PC-3 (cell line): ENCODE results near the gene LIF. TPM values are rescaled to one million over a fixed set of nuclear protein-coding genes. Genes with fewer than 3 reads are reported as not detected.
"Not testable (repeated sequence)": the region's sequence is repeated elsewhere in the genome, so short reads cannot be mapped to it uniquely, and the experiment has no call there.

Experiments
- ATAC-seq: fragments of 200-7000 bp; cut with Tn5 transposase; 2 replicates; pipeline ENCODE4 v1.9.1; 2020; ENCODE audit warnings: mild to moderate bottlenecking, moderate library complexity
- BruUV-seq: library from RNA; stranded (reverse); fragments of 400-500 nt; replicated peaks from 2 replicates; lab custom pipeline; 2021; lab: Mats Ljungman, UMichigan
- CTCF ChIA-PET: fragments of 300-600 bp; sonication (Branson Sonifier 250); formaldehyde crosslinking; loops from one replicate; lab custom pipeline; 2022; ENCODE audit warnings: antibody characterized with exemption; lab: Charles Lee
- POLR2A ChIA-PET: fragments of 300-600 bp; sonication (Branson Sonifier 250); formaldehyde crosslinking; loops from one replicate; lab custom pipeline; 2022; ENCODE audit warnings: antibody characterized with exemption; ENCODE audit not compliant: unreplicated experiment; lab: Charles Lee
- DNase-seq: peaks from one replicate; pipeline ENCODE4 v3.0.0-alpha.2; 2015
- H2AFZ ChIP-seq: fragments of 300-600 bp; sonication (generic); 2 replicates; pipeline ENCODE4 v1.6.0; 2016; ENCODE audit warnings: antibody characterized with exemption, low read length
- H3F3A ChIP-seq: fragments of 300-600 bp; sonication (generic); one replicate; pipeline ENCODE4 v1.6.0; 2017; ENCODE audit warnings: antibody characterized with exemption, low read length, control low read depth, mild to moderate bottlenecking; ENCODE audit not compliant: unreplicated experiment
- H3K27ac ChIP-seq: fragments of 300-600 bp; sonication (generic); 2 replicates; pipeline ENCODE4 v1.5.1; 2016; ENCODE audit warnings: mild to moderate bottlenecking, low read length
- H3K27me3 ChIP-seq: fragments of 300-600 bp; sonication (generic); 2 replicates; pipeline ENCODE4 v1.6.1; 2016; ENCODE audit warnings: low read length, mixed read lengths
- H3K36me3 ChIP-seq: fragments of 300-600 bp; sonication (generic); 2 replicates; pipeline ENCODE4 v1.6.1; 2016; ENCODE audit warnings: low read depth, mixed run types, low read length, mixed read lengths
- H3K4me1 ChIP-seq: fragments of 300-600 bp; sonication (generic); 2 replicates; pipeline ENCODE4 v1.5.1; 2016; ENCODE audit warnings: low read length; ENCODE audit not compliant: insufficient read depth
- H3K4me2 ChIP-seq: fragments of 300-600 bp; sonication (generic); 2 replicates; pipeline ENCODE4 v1.6.0; 2016; ENCODE audit warnings: low read length
- H3K4me3 ChIP-seq: fragments of 300-600 bp; sonication (generic); 2 replicates; pipeline ENCODE4 v1.5.1; 2016; ENCODE audit warnings: mild to moderate bottlenecking, low read length, mixed read lengths
- H3K79me2 ChIP-seq: fragments of 300-600 bp; sonication (generic); 2 replicates; pipeline ENCODE4 v1.6.1; 2017; ENCODE audit warnings: low read length, mixed read lengths
- H3K9ac ChIP-seq: fragments of 300-600 bp; sonication (generic); 2 replicates; pipeline ENCODE4 v1.6.0; 2016; ENCODE audit warnings: mild to moderate bottlenecking, low read length
- H3K9me2 ChIP-seq: fragments of 300-600 bp; sonication (generic); replicated peaks from 2 replicates; pipeline ENCODE4 v1.6.1; 2016; ENCODE audit warnings: mixed run types, low read length, mixed read lengths
- H3K9me3 ChIP-seq: fragments of 300-600 bp; sonication (generic); 2 replicates; pipeline ENCODE4 v1.6.1; 2016; ENCODE audit warnings: low read length, mixed read lengths
- H4K20me1 ChIP-seq: fragments of 300-600 bp; sonication (generic); 2 replicates; pipeline ENCODE4 v1.6.1; 2016; ENCODE audit warnings: low read length, mixed read lengths
- CTCF ChIP-seq: fragments of 300-600 bp; sonication (generic); conservative IDR thresholded peaks from 2 replicates; pipeline ENCODE4 v1.5.1; 2017; ENCODE audit warnings: antibody characterized with exemption, low read depth, mild to moderate bottlenecking, low read length
- EZH2 ChIP-seq: fragments of 300-600 bp; sonication (generic); IDR thresholded peaks from one replicate; pipeline ENCODE4 v1.6.1; 2017; ENCODE audit warnings: antibody characterized with exemption, mild to moderate bottlenecking, low read length; ENCODE audit not compliant: unreplicated experiment
- EZH2phosphoT487 ChIP-seq: fragments of 300-600 bp; sonication (generic); IDR thresholded peaks from 2 replicates; pipeline ENCODE4 v1.6.1; 2018; ENCODE audit warnings: mild to moderate bottlenecking, antibody characterized with exemption, low read length, borderline replicate concordance
- intact Hi-C: fragments of 100-400 bp; cut with micrococcal nuclease; formaldehyde crosslinking; loops from 2 replicates; pipeline ENCODE4 v1.9.0; 2023
- total RNA-seq: library from RNA; depleted of rRNA; stranded (reverse); fragments of >200 nt; gene quantifications from 2 replicates; pipeline ENCODE4 v1.2.3, GENCODE V29; 2014

LIF gene
- total RNA-seq, 1 experiment from 2014 or later = 64.1 TPM

- BruUV-seq = no TSS peak
- H2AFZ ChIP-seq = no peak overlapping the region
- TF ChIP-seq CTCF = no peak
- no peak for TF ChIP-seq EZH2phosphoT487
- no peak for TF ChIP-seq EZH2
- H3K27ac ChIP-seq = no peak overlapping the region
- ATAC-seq (no peak), DNase-seq (no peak)
- intact Hi-C loops = no loop called here
- ChIA-PET CTCF (no interaction called here), POLR2A (no interaction called here)
- H3K4me2 ChIP-seq = no peak overlapping the region
- no peak overlapping the region for H3K4me3 ChIP-seq
- no peaks in the 10 kb centered on the region for H3K27me3 ChIP-seq
- H3K36me3 ChIP-seq = no peaks in the 10 kb centered on the region
- H3F3A ChIP-seq = peaks cover 3% of the 10 kb centered on the region
- H3K9me2 ChIP-seq = no peaks in the 10 kb centered on the region
- H3K4me1 ChIP-seq = peaks cover 18% of the 10 kb centered on the region
- no peaks in the 10 kb centered on the region for H3K79me2 ChIP-seq
- H3K9ac ChIP-seq = no peak overlapping the region
- H4K20me1 ChIP-seq = no peaks in the 10 kb centered on the region
- no peaks in the 10 kb centered on the region for H3K9me3 ChIP-seq
Measured at GRCh38 chr22:30219049-30219654, 27.4 kb downstream of the LIF start.

- Histone ChIP-seq H3K27me3 (no peaks in the 10 kb centered on the region), H4K20me1 (no peaks in the 10 kb centered on the region), H2AFZ (no peak overlapping the region), H3F3A (no peaks in the 10 kb centered on the region), H3K36me3 (no peaks in the 10 kb centered on the region), H3K27ac (no peak overlapping the region), H3K79me2 (no peaks in the 10 kb centered on the region), H3K9me3 (no peaks in the 10 kb centered on the region), H3K9ac (no peak overlapping the region), H3K4me1 (peaks cover 18% of the 10 kb centered on the region), H3K9me2 (no peaks in the 10 kb centered on the region), H3K4me2 (no peak overlapping the region), H3K4me3 (no peak overlapping the region)
- DNase-seq (no peak), ATAC-seq (no peak)
- no peak for TF ChIP-seq EZH2phosphoT487
- no peak for TF ChIP-seq EZH2
- no peak for TF ChIP-seq CTCF
- CTCF ChIA-PET = no interaction called here
- POLR2A ChIA-PET = no interaction called here
- intact Hi-C loops = no loop called here
- BruUV-seq = no TSS peak
Measured at GRCh38 chr22:30217698-30218560, 28.6 kb downstream of the LIF start.

DNA sequence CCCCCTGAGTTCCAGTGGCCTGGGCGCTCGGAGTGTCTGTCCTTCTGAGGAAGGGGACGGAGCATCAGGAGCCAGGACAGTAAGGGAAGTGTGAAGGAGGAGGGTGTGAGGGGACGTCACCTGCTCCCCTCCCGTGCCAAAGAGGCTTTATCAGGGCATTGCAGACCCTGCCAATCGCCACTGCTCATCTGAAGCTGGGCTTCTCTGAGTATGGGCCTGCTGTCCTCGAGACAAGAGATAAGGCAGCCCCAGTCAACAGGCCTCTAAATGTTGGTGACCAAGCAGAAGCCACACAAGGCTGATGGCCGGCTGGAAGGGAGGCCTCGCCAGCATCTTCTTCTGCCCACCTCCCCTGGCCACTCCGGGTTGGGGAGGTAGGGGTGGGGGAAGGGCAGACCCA, 29.8 kb downstream of the LIF start:
- no peak for TF ChIP-seq EZH2
- no peak for TF ChIP-seq CTCF
- Histone ChIP-seq H3K9ac (no peak overlapping the region), H4K20me1 (no peaks in the 10 kb centered on the region), H3K4me3 (no peak overlapping the region), H2AFZ (no peak overlapping the region), H3K27ac (no peak overlapping the region), H3K36me3 (no peaks in the 10 kb centered on the region), H3K9me2 (no peaks in the 10 kb centered on the region), H3K9me3 (no peaks in the 10 kb centered on the region), H3K4me1 (peaks cover 28% of the 10 kb centered on the region), H3K27me3 (no peaks in the 10 kb centered on the region), H3K79me2 (no peaks in the 10 kb centered on the region), H3F3A (peaks cover 2% of the 10 kb centered on the region), H3K4me2 (no peak overlapping the region)
- ChIA-PET POLR2A (no interaction called here), CTCF (no interaction called here)
- BruUV-seq = no TSS peak
- ATAC-seq (no peak), DNase-seq (no peak)
- intact Hi-C loops = no loop called here

- H4K20me1 ChIP-seq, H3K4me2 ChIP-seq, H3K27ac ChIP-seq, H2AFZ ChIP-seq, H3K9ac ChIP-seq, H3K9me2 ChIP-seq, H3K36me3 ChIP-seq, H3K9me3 ChIP-seq, POLR2A ChIA-PET, H3K27me3 ChIP-seq, CTCF ChIA-PET, ATAC-seq, H3K79me2 ChIP-seq, H3K4me3 ChIP-seq, intact Hi-C loops, DNase-seq, BruUV-seq, H3F3A ChIP-seq: not testable (repeated sequence)
- peaks cover 32% of the 10 kb centered on the region for H3K4me1 ChIP-seq
Measured at GRCh38 chr22:30216272-30216671, 30.3 kb downstream of the LIF start.
